HEK293T (cell line): ENCODE data around the gene CORO1C.
A peak's percentile ranks its signal among the peaks of the same experiment; 100 is the strongest.

Experiments
- BHLHE40 ChIP-seq: fragments of 450-650 bp; IDR thresholded peaks from 2 replicates; pipeline ENCODE4 v1.6.1; 2016; ENCODE audit warnings: mild to moderate bottlenecking, moderate library complexity, borderline replicate concordance
- CTBP1 ChIP-seq: fragments of 450-650 bp; IDR thresholded peaks from 2 replicates; pipeline ENCODE4 v1.6.1; 2016; ENCODE audit warnings: borderline replicate concordance
- ELF4 ChIP-seq: fragments of 450-650 bp; IDR thresholded peaks from 2 replicates; pipeline ENCODE4 v1.6.1; 2017; ENCODE audit warnings: antibody characterized with exemption
- FOXK2 ChIP-seq: fragments of 450-650 bp; IDR thresholded peaks from 2 replicates; pipeline ENCODE4 v1.6.1; 2016; ENCODE audit warnings: mild to moderate bottlenecking
- FOXM1 ChIP-seq: fragments of 450-650 bp; IDR thresholded peaks from 2 replicates; pipeline ENCODE4 v1.6.1; 2017; ENCODE audit warnings: mild to moderate bottlenecking, borderline replicate concordance
- HDGF ChIP-seq: fragments of 450-650 bp; IDR thresholded peaks from 2 replicates; pipeline ENCODE4 v1.6.1; 2017; ENCODE audit warnings: antibody characterized with exemption, borderline replicate concordance
- L3MBTL2 ChIP-seq: fragments of 450-650 bp; conservative IDR thresholded peaks from 2 replicates; pipeline ENCODE4 v1.6.1; 2016; ENCODE audit warnings: mild to moderate bottlenecking
- LEF1 ChIP-seq: fragments of 450-650 bp; IDR thresholded peaks from 2 replicates; pipeline ENCODE4 v1.6.1; 2017; ENCODE audit warnings: mild to moderate bottlenecking, borderline replicate concordance
- SP1 ChIP-seq: fragments of 450-650 bp; IDR thresholded peaks from 2 replicates; pipeline ENCODE4 v1.6.1; 2017
- SUZ12 ChIP-seq: fragments of 450-650 bp; IDR thresholded peaks from 2 replicates; pipeline ENCODE4 v1.6.1; 2016; ENCODE audit warnings: mild to moderate bottlenecking
- TARDBP ChIP-seq: fragments of 450-650 bp; IDR thresholded peaks from 2 replicates; pipeline ENCODE4 v1.6.1; 2016
- ZNF384 ChIP-seq: fragments of 450-650 bp; IDR thresholded peaks from 2 replicates; pipeline ENCODE4 v1.6.1; 2016
- TF ChIP-seq, protein P1 (sequence below): fragments of 450-650 bp; IDR thresholded peaks from 2 replicates; pipeline ENCODE4 v1.6.1; 2016

DNA sequence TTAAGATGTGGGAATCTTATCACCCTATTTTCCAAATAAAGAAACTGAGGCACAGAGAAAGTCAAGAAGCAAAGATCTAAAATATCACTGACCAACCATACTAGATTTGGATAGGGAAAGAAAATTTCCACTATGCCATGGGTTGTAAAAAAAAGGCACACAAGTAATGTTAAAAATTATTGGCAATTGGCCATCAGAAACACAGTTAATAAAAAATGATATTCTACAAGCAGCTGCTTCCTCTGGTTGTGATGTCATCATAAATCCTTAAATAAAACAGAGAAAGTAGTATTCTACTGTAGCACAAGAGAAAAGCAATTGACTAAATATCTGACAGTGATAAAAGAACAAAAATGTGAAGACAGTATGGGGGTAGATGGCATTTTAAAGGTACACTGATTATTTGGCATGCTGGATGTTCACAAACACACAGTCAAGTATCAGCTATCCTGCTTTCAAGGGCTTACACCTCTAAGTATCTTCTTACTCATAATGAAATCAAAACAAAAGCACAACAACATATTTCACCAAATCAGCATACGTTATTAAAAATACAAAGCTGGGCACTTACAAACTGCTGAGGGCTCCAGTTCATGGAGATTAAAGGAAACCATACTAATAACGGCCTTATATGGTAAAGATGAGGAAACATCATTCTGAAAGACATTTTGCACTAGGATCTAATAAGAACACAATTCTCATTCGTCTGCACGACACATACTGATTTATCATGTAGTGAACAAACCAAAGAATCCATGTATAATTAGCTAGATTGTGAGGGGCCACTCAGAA, 45.7 kb downstream of the CORO1C start:
- TF ChIP-seq ZNF384 (no peak), ELF4 (no peak), SP1 (no peak), SUZ12 (no peak), TARDBP (no peak), LEF1 (no peak), FOXK2 (no peak), L3MBTL2 (no peak), CTBP1 (no peak), FOXM1 (no peak), BHLHE40 (no peak), HDGF (no peak)
- TF ChIP-seq, protein P1, sequence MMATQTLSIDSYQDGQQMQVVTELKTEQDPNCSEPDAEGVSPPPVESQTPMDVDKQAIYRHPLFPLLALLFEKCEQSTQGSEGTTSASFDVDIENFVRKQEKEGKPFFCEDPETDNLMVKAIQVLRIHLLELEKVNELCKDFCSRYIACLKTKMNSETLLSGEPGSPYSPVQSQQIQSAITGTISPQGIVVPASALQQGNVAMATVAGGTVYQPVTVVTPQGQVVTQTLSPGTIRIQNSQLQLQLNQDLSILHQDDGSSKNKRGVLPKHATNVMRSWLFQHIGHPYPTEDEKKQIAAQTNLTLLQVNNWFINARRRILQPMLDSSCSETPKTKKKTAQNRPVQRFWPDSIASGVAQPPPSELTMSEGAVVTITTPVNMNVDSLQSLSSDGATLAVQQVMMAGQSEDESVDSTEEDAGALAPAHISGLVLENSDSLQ: 0 out of 2 replicates have a peak, but pooled peaks have one; percentile 7
